Fibroblast of villous mesenchyme (primary cell): ENCODE data around the gene TDRD12. TPM values are rescaled to one million over a fixed set of nuclear protein-coding genes. Genes with fewer than 3 reads are reported as not detected.
"Not testable (repeated sequence)": the region's sequence is repeated elsewhere in the genome, so short reads cannot be mapped to it uniquely, and the experiment has no call there.

Source experiments
- DNase-seq: peaks from one replicate; pipeline ENCODE4 v3.0.0-alpha.2; 2010; ENCODE audit warnings: low read depth
- H3K4me3 ChIP-seq: 2 replicates; pipeline ENCODE4 v1.5.1; 2011; ENCODE audit warnings: low read depth, mild to moderate bottlenecking, low read length
- total RNA-seq: library from RNA; depleted of rRNA; stranded (reverse); fragments of >200 nt; gene quantifications from 2 replicates; pipeline ENCODE4 v1.2.3, GENCODE V29; 2012
- TF ChIP-seq, protein P1 (sequence below): IDR thresholded peaks from 2 replicates; pipeline ENCODE4 v1.5.1; 2012; ENCODE audit warnings: low read depth, mild to moderate bottlenecking, low read length; ENCODE audit not compliant: insufficient read depth

TDRD12 gene
- total RNA-seq, 1 donor: under 0.01 TPM

DNA sequence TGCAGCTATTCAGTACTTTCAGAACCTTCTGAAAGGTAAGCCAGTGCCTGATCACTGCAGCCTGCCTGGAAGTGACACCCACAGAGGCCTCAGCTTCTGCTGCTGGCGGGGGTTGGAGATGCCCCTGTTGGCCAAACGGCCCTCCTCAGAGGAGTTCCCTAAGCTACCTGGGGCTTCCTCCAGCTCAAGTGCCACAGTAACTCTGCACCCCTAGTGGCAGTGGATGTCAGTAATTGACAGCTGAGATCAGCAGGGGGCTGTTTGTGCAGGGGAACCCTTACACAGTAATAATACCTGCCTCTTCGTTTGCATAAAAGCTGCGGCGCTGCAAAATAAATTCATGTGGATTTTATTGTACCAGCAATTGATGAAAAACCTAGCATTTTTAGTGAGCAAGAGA is 28.9 kb downstream of the TDRD12 start:
- no peak for DNase-seq
- TF ChIP-seq, protein P1, sequence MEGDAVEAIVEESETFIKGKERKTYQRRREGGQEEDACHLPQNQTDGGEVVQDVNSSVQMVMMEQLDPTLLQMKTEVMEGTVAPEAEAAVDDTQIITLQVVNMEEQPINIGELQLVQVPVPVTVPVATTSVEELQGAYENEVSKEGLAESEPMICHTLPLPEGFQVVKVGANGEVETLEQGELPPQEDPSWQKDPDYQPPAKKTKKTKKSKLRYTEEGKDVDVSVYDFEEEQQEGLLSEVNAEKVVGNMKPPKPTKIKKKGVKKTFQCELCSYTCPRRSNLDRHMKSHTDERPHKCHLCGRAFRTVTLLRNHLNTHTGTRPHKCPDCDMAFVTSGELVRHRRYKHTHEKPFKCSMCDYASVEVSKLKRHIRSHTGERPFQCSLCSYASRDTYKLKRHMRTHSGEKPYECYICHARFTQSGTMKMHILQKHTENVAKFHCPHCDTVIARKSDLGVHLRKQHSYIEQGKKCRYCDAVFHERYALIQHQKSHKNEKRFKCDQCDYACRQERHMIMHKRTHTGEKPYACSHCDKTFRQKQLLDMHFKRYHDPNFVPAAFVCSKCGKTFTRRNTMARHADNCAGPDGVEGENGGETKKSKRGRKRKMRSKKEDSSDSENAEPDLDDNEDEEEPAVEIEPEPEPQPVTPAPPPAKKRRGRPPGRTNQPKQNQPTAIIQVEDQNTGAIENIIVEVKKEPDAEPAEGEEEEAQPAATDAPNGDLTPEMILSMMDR: peak; percentile 7
- no peak overlapping the region for H3K4me3 ChIP-seq

DNA sequence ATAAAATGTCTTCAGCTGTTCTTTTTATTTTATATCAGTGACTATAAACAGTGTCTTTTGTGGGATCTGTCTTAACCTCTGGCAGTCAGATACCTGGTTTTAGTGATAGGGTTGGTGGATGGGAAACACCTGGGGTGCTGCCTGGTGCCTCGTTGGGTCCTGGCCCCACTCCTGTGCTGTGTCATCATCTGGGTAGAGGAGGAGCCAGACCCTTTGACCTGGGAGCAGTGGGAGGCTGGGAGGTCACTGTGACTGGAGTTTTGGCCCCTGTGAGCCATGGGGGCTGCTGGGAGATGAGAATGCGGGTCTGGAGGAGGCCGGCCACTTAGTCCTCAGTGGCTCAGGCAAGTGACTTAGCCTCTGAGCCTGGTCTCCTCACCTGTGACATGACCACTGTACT is 29.4 kb downstream of the TDRD12 start:
- no peak overlapping the region for H3K4me3 ChIP-seq
- no peak for DNase-seq
- TF ChIP-seq, protein P1: no peak

DNA sequence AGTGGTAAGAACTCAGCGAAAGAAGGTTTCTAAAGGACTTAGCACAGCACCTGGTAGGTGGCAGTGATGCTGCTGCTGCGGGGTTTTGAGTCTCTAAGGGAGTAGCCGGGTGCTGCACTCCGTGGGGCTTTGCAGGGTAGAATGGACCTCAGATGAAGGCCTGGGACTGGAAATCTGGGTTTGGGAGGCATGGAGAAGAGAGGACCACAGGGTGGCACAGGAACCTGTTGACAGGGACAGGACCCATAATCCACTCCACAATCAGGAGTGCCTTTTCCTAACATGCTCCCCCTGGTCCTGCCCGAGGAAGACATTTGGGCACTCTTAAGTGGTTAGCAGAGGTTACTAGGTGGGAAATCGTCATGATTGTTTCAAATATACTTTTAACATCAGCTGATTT is 29.8 kb downstream of the TDRD12 start:
- H3K4me3 ChIP-seq: no peak overlapping the region
- DNase-seq: no peak
- TF ChIP-seq, protein P1: no peak

DNA sequence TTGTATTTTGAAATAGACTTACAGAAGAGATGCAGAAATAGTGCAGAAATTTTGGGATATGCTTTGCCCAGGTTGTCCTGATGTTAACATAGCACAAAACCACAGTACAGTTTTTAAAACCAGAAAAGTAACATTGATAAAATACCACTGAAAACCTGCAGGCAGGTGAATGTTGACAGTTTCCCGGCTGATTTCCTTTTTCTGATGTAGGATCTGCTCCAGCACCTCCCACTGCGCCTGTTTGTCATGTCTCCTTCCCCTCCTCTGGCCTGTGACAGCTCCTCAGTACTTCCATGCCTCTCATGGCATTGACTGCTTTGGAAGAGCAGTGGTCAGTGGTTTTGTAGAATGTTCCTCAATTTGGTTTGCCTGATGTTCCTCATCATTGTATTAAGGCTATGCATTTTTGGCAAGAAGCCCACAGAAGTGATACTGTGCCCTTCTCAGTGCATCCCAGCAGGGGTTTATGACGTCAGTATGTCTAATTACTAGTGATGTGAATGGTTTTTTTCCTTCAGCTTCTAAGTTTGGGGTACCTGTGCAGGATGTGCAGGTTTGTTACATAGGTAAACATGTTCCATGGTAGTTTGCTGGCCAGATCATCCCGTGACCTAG is 31.0 kb downstream of the TDRD12 start:
- H3K4me3 ChIP-seq: no peak overlapping the region
- no peak for DNase-seq
- TF ChIP-seq, protein P1: no peak

DNA sequence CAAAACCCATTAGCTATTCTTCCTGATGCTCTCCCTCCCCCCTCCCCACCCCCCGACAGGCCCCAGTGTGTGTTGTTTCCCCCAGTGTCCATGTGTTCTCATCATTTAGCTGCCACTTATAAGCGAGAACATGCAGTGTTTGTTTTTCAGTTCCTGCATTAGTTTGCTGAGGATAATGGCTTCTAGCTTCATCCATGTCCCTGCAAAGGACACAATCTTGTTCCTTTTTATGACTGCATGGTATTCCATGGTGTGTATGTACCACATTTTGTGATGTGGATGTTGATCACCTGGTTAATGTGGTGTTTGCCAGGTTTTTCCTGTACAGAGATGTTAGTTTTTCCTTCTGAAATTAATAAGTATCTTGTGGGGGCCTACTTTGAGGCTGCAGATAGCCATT is 31.5 kb downstream of the TDRD12 start:
- TF ChIP-seq, protein P1: no peak
- no peak overlapping the region for H3K4me3 ChIP-seq
- no peak for DNase-seq

DNA sequence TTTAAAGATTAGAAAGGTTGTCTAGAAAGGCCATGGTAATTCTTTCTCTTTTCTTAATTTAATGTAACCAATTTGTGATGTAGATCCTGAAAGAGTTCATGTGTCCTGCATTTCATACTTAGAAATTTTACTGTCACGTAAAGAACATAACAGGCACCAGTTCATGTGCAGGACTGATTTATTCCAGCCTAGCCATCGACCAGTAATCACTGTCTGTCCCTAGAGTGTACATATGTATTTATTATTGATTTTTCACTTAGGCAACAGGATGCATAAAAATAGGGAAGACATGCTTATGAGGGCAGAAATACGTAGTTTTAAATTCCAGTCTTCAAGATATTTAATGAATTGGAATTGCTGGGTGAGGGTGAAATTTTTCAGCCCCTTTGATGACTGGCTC is 37.6 kb downstream of the TDRD12 start:
- H3K4me3 ChIP-seq: no peak overlapping the region
- TF ChIP-seq, protein P1: no peak
- no peak for DNase-seq

DNA sequence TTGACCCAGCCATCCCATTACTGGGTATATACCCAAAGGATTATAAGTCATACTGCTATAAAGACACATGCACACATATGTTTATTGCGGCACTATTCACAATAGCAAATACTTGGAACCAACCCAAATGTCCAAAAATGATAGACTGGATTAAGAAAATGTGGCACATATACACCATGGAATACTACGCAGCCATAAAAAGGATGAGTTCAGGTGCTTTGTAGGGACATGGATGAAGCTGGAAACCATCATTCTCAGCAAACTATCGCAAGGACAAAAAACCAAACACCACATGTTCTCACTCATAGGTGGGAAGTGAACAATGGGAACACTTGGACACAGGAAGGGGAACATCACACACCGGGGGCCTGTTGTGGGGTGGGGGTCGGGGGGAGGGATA is 45.8 kb downstream of the TDRD12 start:
- not testable (repeated sequence) for DNase-seq, H3K4me3 ChIP-seq
